NCI-H1105 (cell line): ENCODE data around the gene YEATS4.

ENCODE experiments used
- DNase-seq: peaks from one replicate; lab custom pipeline; 2025; lab: John Stamatoyannopoulos, UW

YEATS4 gene

DNA sequence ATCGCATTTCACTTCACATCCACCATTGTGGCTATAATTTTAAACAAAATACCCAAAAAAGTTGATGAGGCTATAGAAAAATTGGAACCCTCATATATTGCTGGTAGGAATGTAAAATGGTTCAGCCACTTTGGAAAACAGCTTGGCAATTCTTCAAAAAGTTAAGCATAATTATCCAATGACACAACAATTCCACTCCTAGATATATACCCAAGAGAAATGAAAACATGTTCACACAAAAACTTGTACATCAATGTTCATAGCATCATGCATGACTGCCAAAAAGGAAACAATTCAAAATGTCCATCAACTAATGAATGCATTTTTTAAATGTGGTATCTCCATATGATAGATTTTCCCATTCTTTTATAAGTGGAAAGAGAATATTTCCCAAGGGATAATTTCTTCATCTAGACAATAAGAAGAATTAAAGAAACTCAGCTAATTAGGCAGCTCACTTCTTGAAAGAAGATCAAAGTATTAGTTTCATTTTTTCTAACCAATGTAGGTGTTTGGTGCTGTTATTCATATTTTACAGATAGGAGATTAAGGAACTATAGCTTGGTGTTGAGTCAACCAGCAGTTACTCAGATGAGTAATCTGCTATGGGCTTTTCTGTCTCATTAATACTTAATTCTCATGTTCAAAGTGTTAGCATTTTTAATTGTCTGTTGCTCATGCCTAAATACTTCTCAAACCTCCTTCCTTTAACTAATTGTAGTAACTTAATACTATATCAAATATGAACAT, 32.8 kb downstream of the YEATS4 start:
- DNase-seq = no peak

DNA sequence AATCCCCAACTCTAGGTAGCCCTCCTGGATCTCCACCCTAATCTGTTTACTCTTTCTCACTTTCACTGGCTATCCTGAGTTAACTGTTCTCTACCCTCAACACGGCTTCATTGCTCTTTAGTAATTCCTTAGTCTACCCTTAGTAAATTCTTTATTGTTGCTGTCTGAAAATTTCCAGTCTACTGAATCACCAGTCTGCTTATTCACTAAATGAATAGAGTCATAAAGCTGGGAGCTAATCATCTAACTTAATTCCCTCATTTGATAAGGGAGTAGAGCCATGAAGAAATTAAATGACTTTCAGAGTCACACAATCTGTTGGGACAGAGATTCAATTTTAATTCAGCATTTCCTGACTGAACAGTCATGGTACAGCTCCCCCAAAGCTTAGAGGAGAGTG, 36.5 kb downstream of the YEATS4 start:
- DNase-seq = no peak

DNA sequence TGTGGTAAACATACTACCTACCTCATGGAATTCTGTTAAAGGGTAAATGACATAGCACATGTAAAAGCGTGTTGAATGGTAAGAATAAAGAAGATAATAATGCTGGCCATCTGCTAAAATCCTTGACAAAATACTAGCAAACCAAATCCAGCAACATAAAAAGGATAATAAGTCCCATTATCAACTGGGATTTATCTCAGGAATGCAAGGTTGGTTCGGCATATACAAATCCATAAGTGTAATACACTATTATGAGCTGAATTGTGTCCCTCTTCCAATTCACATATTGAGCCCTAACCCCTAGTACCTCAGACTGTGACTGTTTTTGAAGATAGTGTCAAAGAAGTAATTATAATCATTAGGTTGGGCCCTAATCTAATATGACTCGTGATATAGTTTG, 37.4 kb downstream of the YEATS4 start:
- DNase-seq = no peak

GRCh38 chr12:69397978-69398377, 38.4 kb downstream of the YEATS4 start:
- DNase-seq = no peak

GRCh38 chr12:69401940-69402339, 42.4 kb downstream of the YEATS4 start:
- DNase-seq = no peak

DNA sequence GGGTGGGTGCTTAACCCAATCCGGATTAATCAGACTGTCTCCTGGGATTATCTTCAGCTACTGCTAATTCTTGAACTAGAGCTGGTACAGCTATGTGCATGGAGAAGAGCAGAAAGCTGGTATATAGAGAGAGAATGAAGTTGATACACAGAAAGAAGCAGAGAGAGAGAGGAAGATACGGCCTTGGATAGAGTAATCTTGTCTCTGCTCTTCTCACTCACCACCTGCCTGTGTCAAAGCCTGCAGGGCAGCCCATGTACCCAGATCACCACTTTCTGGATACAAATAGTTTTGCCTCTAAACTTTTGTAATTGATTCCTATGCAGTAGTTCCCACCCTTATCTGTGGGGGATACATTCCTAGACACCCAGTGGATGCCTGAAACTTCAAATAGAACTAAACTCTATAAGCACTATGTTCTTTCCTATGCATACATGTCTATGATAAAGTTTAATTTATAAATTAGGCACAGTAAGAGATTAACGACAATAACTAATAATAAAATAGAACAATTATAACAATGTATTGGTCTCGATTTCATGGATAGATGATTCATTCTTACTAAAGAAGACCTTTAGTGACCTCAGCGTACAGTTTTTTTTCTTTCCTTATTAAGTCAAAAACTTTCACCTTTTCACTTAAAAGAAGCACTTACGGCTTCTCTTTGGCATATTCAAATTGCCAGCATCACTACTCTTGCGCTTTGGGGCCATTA, 45.5 kb downstream of the YEATS4 start:
- no peak for DNase-seq

DNA sequence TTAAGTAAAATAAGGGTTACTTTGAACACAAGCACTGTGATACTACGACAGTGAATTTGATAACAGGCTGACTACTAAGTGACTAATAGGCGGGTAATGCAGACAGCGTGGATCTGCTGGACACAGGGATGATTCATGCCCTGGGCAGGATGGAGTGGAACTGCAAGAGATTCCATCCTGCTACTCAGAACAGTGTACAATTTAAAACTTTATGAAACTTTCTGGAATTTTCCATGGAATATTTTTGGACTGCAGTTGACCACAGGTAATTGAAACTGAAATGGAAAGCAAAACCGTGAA, 46.0 kb downstream of the YEATS4 start:
- no peak for DNase-seq

DNA sequence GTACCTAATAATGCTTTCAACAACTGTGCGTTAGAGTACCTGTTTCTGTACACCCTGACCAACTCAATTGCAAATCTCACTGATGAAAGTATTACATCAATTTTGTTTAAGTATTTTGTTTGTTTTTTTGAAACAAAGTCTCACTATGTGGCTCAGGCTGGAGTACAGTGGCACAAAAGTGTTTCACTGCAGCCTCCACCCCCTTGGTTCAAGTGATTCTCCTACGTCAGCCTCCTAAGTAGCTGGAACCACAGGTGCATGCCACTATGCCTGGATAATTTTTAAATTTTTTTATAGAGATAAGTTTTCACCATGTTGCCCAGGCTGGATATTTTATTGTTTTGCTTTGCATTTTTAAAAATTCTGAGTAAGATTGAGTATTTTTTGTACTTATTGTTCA, 46.7 kb downstream of the YEATS4 start:
- no peak for DNase-seq

- no peak for DNase-seq
Observed at GRCh38 chr12:69410571-69410970, 51.0 kb downstream of the YEATS4 start.

DNA sequence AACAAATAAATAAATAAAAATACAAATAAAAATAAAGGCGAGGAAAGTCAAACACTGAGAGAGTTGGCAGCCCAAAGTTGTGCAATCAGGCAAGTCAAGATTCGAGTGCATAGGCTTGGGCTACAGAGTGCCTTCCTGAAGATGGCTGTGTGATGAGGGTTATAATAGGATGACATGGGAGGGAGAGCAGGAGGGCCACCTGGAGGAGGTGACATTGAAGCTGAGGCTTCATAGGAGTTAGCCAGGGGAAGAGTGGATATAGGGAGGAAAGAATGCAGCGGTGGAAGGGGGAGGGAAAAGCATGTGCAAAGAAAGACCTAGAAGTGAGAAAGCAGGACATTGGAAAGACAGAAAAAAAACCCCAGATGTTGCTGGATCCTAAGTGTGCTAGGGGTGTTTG, 53.1 kb downstream of the YEATS4 start:
- DNase-seq = no peak

DNA sequence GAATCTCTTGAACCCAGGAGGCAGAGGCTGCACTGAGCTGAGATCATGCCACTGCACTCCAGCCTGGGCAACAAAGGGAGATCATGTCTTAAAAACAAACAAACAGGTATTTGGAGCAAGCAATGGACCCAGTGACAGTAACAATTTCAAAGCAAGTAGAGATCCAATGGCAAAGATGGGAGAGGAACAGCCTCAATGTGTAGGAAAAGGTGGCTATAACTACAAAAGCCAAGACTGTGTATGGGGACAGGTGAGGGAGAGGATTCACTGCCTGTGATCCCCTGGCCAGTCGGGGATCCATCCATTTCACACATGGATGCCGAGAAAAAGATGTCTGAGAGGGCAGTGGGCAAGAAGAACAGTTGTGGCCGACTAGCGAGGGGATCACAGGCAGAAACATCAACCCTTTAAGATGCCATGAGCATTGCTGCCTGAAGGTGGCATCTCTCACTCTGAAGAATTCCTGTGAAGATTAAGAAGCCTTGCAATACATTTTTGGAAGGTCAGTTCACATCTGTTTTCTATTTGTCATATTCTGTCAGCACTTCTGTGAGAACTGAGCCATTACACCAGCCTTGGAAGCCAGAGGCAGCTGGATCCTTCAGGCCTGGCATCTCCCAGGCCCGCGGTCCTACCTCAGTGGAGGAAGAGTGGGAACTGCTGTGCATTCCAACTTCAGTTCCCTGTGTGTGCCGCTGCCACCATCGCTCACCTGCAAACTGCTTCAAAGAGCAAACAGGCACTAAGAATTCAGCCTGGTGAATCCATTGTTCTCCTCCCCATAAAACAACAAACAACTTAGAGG, 56.1 kb downstream of the YEATS4 start:
- DNase-seq = no peak

DNA sequence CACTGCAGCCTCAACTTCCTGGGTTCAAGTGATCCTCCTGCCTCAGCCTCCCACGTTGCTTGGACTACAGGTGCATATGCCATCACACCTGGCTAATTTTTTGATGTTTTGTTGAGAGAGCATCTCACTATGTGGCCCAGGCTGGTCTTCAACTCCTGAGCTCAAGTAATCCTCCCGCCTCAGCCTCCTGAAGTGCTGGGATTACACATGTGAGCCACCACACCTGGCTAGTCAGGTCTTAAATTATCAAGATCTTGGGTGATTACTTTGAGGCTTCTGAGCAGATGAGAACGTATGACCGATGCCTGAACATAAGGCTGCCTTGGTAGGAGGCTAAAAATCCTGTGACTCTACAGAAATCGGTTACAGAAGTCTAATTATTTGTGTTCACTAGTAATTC, 57.7 kb downstream of the YEATS4 start:
- DNase-seq = no peak

- no peak for DNase-seq
Observed at GRCh38 chr12:69417741-69418167, 58.2 kb downstream of the YEATS4 start.

DNA sequence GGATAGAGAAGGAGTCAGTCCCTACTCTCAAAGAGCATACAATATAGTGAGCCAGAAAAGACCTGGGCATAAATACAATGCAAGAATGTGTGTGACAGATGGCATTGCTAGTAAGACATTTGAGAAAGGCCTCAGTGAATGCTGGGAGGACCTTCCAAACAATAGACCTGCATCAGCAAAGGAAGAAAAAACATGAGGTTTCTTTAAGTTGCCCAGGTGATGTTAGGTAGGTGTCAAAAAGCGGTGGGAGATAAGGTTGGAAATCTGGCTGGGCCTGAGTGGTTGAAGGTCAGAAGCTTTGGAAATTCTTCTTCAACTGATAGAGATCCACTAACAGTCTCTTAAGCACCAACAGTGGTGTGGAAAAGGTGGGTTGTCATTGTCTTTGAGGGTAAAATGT, 60.2 kb downstream of the YEATS4 start:
- no peak for DNase-seq

DNA sequence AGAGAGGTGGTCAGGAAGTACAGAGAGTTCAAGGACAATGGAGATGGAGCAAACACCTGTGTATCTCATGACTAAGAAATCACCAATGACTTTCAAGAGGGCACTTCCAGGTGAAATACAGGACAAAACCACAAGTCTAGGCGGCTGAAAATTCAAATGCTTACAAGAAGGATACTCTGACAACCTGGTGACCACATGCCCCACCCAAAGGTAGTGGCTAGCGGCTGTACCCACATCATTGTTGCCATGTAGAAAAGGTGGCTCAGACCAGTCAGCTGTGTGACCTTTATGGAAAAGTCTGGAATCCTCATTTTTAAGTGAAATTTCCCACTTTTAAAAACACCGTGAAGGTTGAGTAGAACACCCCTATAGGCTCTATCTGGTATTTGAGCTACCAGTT, 62.0 kb downstream of the YEATS4 start:
- no peak for DNase-seq

- DNase-seq = no peak
Observed at GRCh38 chr12:69423037-69423905, 63.7 kb downstream of the YEATS4 start.

DNA sequence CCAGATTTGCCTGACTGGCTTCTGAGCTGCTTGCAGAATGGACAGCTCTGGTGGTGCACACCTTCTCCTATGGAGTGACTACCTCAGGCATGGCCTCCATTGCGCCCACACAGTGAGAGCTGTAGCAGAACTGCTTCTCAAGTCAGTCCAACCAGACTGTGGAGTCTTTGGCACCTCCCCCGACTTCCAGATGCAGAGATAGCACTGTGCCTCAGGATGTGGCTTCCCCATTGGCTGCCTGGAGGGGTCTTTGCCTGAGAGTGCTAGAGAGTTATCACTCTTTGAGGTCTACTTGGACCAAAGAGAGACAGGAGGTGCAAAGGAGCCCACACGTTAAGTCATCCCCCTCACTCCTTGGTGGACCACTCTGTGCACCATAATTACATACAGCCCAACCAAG, 65.9 kb downstream of the YEATS4 start:
- DNase-seq = no peak

- DNase-seq = no peak
Observed at GRCh38 chr12:69428351-69429073, 69.0 kb downstream of the YEATS4 start.

GRCh38 chr12:69430942-69431590, 71.5 kb downstream of the YEATS4 start:
- DNase-seq = no peak

DNA sequence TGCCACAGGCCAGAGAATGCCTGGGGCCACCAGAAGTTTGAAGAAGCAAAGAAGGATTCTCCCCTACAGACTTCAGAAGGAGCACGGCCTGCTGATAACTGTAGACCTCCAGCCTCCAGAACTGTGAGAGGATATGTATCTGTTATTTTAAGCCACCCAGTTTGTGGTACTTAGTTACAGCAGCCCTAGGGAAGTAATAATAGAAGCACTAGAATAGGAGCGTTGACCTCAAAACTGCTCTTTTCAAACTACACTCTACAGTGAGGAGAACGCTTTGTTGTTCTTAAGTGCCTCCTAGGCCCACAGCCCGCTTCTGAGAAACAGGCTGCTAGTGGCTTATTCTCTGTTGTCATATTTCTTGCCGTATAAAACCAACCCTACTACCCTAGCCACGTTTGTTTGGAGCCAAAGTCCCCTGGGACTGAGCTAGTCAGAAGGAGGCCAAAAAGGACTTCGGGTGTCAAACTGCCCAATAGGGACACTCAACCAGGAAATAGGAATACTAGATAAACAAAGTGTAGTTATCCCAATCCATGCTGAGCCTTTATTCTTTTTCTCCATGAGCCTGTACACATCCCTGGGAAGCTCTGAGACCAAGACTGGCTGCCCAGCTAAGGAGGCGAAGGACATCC, 72.2 kb downstream of the YEATS4 start:
- no peak for DNase-seq
